GM12873 (cell line): ENCODE results near the gene MICAL3.

Experiments
- CTCF ChIP-seq: IDR thresholded peaks from 2 replicates; pipeline ENCODE4 v1.5.1; 2012; ENCODE audit warnings: low read depth, mild to moderate bottlenecking, moderate library complexity, low read length, control low read depth; ENCODE audit not compliant: insufficient read depth; ENCODE audit errors: missing control alignments

MICAL3 gene

GRCh38 chr22:17964156-17964555 lies 60.2 kb downstream of the MICAL3 start:
- TF ChIP-seq CTCF: no peak

GRCh38 chr22:17963015-17963414 lies 61.3 kb downstream of the MICAL3 start:
- no peak for TF ChIP-seq CTCF

GRCh38 chr22:17962168-17962567 lies 62.2 kb downstream of the MICAL3 start:
- TF ChIP-seq CTCF: no peak

GRCh38 chr22:17961446-17961729 lies 63.0 kb downstream of the MICAL3 start:
- no peak for TF ChIP-seq CTCF

GRCh38 chr22:17960695-17961445 lies 63.5 kb downstream of the MICAL3 start:
- no peak for TF ChIP-seq CTCF

- TF ChIP-seq CTCF: no peak
These were observed 64.3 kb downstream of the MICAL3 start for GRCh38 chr22:17960011-17960410.

GRCh38 chr22:17958166-17958565 lies 66.2 kb downstream of the MICAL3 start:
- no peak for TF ChIP-seq CTCF
